GM18519 (cell line): Measurements from ENCODE around the gene ELK3.

Source experiments
- ATAC-seq: cut with Tn5 transposase; IDR thresholded peaks from one replicate; pipeline ENCODE4 v1.9.1; 2021; ENCODE audit warnings: mild to moderate bottlenecking, moderate library complexity; ENCODE audit not compliant: unreplicated experiment, low FRiP score

ELK3 gene

DNA sequence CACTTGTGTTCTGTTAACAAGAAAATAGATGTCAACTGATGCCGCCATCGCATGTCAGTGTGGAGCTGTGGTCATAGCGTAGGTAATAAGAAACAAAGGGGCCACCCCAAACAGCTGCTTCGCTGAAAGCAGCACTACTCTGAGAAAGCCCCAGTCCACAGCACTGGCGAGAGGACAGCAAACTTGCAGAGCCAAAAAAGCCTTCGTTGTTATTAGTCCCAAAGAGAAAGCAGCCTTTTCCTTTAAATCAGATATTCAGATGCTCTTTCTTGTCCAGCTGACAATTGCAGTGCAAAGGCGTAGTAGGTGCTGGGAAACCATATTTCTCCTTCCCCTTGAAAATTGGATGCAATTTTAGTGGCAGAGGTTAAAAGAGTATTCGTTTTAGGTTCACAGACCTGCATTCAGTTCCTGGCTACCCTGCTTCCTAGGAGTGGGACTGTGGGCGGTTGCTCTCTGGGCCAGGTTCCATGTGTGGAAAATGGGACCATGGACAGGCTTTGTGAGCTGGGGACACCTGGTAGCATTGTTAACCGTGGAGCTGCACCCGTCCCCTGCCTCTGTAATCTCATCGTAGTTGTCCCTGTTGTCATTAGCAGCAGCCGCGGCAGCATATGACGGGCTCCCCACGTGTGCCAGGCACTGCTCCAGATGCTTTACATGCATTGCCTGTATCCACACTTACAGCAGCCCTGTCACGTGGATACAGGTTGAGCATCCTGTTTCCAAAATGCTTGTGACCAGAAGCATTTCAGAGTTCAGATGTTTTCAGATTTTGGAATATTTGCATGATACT, 54.2 kb downstream of the ELK3 start:
- ATAC-seq, result no peak

DNA sequence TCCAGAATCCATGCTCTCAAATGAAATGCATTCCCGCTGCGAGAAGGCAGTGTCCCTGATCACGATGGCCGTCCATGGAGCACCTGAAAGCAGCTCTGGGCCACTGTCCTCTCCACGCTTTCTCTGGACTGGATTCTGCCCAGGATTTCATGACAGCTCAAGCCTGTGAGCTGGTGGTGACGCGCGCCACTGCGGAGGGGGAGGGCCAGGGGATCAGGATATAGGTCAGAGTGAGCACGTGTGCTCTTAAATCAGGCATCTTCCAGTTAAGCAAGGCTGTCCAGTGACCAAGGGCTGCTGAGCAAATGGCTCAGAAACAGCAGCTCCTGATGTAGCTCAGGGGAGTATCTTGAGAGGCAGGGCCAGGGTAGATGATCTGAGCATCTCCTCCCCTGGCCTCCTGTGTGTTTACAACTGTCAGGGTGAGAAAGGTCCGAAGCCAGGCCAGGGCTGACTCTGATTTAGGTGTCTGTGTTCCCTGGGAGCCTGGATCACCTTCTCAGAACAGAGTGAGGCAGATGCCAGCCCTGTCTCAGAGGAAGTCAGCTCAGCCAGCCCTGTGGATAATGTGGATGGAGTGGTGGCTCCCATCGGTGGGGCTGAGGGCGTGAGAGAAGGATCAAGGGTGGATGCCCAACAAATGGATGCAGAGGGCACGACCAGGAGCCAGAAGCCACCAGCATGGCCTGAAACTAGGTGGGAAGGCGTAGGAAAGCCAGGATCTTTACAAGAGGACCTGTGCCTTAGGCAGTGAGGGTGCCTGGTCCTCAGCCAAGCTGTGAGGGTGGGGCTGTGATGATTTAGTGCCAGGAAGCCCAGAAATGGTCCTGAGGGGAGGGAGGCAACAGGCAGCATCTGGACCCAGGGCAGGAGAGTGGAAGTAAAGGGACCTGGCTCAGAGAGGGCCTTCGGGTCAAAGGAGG, 55.3 kb downstream of the ELK3 start:
- no peak for ATAC-seq

DNA sequence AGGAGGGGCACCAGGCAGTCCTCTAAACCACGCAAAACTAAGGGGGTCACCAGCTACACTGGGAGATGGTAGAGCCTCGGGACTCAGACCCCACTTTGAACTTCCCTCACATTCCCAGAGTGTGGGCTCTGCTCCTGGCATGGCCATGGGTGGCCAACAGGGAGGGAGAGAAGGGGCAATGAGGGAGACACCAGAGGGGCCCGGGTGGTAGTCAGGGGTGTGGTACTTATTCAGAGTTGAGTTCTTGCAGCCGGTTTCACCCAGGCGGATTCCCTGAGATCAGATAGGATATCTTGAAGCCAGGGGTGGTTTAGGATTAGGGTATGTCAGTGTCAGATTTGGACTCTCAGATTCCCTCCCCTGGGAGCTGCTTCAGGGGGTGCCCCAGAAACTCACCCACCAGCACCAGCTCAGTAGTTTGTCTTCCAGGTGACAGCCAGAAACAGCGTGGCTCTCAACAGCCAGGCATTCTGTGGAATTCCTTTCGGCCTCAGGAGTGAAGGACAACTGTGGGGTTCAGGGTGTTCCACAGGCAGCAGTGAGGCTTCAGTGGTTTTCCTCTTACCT, 56.0 kb downstream of the ELK3 start:
- ATAC-seq, result no peak

DNA sequence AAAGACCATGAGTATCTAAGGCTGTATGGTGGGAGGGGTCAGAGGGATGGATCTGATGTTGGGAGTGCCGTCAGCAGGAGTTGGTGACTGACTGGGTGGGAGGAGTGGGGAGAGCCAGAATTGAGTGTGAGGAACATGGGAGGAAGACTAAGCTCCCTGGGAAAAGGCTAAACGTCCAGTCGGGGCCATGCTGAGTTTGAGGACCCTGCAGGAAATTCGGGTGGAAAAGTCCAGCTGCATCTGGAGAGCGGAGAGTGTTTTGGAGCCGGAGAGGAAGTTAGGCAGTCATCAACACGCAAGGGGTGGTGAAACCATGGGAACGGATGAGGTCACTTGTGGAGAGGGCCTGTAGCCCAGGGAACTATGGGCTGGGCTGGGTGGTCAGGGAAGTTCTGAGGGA, 60.9 kb downstream of the ELK3 start:
- ATAC-seq, result no peak

DNA sequence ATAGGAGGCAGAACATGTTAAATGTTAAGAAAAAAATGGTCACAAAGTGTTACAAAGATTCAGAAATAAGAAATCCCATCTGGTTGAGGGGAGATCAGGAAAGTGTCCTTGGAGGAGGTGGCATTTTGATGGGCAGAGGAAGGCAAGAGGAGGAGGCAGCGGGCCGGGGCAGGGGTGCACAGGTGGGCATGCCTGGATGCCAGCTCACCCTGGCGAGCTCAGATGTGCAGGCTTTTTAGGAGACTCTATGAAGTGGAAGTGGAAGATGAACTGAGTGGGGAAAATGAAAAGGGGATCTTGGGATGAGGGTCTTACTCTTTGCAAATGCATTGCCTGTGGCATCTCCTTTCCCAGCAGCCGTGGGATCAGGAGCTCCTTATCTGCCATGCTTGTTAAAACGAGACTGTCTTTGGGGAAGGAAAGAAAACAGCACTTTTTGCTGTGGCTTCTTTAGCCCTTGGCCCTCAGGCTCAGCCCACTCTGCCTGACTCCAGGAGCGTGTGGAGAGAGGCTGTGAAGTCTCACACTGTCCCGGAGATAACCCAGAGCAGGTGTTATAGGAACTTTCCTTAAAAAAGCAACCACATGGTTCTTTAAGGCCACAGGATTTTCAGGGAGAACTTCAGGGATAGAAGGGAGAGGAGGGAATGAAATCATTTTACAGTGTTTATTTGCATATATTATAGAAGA, 62.6 kb downstream of the ELK3 start:
- ATAC-seq, result no peak

DNA sequence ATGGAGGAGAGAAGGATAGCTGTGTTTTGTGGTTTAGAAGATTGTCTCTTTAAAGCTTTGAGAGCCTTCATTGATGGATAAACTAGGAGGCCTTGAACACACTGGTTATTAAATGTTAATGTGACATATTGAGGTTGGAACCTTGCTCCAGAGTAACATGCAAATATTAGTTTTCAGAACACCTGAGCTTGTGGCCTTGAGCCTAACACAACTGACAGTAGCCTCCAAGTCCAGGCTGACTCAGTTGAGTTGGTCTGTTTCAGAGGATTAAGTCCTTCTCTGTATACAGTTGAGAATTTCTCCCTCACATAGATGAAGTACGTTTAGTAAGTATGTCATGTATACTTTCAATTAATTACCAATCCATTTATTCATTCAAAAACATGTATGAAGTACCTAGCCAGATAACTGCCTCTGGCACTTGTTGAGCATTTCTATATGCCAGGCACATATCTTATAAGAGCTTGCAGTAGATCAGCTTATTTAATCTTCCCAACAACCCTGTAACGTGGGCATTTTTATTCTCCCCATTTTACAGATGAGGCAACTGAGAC, 63.5 kb downstream of the ELK3 start:
- ATAC-seq, result no peak

DNA sequence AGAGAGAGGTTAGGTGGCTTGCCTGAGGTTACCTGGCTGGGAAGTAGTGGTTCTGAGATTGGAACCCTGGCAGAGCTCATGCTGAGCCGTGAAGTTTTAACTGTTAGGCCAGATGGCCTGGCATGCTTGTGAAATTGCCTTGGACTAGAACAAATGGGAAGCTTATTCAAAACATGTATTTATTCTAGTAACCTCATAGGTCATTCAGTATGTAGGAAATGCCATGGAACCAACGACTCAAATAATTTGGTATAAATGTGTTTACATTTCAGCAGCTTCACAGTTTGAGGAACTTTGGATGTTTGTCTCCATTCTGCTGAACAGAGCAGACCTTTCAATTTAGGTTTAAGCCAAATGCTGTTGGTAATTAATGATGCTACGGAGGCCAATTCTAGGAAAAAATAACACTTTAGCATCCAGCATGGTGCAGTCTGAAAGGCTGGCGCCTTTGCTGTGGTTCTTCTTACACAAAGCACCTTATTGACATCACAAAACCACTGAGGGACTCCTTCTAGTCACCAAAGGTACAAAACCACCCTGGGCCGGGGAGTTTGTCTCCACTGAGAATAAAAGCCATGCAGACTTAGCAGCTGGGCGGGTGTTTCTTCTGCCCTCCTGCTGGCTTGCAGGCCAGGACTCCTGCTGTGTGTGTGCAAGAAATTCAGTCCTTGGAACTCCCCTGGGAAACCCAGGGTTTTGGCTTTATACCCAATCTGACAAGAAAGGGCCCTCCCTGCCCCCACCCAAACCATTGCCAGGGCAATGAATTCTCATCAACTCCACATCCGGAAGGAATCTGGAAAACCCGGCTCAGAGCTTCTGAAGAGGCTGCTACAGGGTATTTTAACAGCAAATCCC, 64.2 kb downstream of the ELK3 start:
- no peak for ATAC-seq

DNA sequence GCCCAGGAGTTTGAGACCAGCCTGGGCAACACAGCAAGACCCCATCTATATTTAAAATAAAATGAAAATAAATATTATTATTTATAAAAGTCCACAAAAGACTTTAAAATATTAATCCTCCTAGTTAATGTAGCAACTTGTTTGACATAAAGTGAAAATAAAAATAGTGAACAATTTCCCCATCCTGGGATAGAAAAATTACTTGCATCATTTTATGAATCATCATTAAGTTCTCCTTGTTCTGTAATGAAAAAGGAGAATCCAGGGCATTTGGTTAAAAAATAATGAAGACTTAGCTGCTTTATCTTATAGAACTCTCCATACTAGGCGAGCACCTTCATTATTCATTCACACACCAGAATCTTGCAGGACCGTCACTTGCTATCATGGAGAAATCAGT, 66.1 kb downstream of the ELK3 start:
- no peak for ATAC-seq

DNA sequence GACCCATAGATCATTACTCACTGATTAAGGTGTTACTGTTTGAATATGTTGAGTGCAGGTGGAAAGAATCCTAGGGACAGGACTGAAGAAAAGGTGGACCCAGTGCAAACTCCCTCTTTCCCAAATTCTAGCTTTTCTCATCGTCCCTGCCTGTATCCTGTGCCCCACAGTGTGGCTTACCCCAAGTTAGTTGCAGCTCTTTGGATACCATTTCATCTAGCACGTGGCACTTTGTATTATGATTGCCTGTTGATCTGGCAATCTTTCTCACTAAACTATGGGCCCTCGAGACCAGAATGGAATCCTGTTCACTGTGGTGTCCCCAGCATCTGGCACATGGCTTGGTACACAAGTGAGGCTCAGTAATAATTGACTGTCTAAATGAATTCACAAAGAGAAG, 66.5 kb downstream of the ELK3 start:
- ATAC-seq, result no peak

DNA sequence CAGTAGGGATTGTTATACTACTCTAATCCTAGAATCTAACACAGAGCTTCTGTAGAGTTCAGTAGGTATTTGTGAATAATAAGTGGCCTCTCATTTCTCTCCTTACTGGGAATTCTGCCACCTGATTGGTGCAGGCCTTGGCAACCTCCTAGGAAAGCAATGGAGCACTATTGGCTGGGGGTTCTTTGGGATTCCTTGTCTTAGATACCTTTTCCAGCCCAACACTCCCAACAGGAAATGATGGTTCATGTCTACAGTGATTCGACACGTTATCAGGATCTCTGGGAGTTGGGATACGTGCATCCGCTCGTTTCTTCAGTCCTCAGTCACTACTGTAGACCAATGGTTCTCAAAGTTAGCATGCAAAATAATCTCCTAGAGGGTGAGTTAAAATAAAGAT, 67.4 kb downstream of the ELK3 start:
- no peak for ATAC-seq

DNA sequence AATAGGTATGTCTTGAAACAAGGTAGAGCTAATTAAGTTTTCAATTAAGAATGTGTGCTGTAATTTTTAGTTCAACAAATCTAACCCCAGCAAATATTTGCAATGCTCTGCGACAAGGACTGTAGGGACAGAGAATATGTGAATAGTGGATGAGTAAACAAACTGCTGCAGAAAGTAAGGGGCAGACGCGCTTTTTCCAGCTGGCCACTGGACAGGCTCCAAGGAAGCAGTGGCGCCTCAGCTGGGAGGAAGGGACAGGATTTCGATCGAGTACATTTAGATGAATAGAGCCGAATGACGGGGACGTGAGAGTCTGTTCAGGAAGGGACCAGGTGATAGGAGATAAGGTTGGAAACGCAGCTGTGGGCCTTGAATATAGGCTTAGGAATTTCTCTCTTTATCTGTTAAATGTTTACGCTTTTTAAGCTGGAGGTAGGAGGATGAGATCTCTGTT, 69.3 kb downstream of the ELK3 start:
- no peak for ATAC-seq

DNA sequence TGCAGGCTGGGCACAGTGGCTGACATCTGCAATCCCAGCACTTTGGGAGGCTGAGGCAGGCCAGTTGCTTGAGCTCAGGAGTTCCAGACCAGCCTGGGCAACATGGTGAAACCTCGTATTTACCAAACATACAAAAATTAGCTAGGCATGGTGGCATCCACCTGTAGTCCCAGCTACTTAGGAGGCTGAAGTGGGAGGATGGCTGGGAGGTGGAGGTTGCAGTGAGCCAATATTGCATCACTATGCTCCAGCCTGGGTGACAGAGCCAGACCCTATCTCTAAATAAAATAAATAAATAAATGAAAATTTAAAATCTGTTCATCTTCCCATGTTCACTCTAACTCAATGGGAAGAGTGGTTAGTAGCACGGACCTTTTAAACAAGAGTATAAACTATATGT, 71.2 kb downstream of the ELK3 start:
- no peak for ATAC-seq

DNA sequence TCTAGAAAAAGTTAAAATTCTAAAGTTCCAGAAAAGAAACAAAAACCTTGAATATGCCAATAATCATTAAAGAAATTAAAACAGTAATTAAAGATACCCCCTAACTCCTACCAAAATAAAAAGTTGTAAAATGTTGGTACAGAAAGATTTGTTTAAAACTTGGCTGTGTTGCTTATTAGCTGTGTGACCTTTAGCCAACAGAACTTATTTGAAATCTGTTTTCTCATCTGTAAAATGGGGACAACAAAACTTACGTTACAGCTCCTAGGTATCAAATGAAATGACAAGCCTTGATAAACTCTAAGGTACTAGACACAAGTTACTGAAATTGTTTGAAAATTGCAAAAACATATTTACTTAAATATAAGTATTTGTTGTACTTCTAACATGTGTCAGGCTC, 71.7 kb downstream of the ELK3 start:
- no peak for ATAC-seq

DNA sequence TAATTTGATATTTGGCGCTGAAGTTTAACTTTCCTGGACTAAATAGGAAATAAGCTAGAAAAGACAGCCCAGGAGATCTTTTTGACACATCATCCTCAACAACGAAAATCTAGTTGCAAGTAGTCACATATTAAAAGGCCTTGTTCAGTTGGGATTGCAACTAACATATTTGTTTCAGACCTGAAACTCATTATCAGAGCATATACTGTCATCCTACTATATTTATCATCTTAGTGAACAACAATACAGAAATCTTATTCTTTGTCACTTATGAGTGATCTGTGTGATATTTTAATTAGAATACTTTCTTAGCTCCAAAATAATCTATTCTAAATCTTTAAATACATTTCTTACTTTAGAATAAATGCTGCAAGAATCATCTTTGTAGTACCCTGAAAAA, 72.1 kb downstream of the ELK3 start:
- no peak for ATAC-seq

DNA sequence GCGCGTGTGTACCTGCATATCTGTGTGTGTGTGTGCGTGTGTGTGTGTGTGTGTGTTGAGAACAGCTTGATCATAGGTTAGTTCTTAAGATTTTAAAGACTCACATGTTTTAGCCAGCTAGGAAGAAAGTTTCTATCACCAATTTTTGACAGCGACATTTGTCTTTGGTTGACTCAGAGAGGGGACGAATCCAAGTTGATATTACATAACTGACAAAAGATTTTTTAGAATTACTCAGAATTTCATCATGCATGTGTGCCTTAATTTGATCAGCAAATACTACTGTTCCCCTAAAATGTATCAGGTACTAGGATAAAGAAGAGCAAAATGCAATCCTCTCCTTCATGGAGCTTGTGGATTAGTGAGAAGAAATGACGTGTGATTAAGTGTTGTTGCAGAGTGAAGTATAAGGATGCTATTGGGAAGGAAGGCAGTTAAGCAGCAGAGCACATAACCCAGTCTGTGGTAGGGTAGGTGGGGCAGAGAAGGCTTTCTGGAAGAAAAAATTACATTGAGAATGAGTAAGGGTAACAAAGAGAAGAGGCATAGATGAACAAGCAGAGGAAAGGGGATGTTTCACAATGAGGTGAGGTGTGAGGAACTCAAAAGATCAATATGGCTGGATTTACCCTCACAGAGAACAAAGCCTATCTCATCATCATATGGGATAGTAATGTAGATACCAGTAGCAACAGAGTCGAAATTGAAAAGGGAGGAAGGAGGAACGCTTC, 77.5 kb downstream of the ELK3 start:
- no peak for ATAC-seq

DNA sequence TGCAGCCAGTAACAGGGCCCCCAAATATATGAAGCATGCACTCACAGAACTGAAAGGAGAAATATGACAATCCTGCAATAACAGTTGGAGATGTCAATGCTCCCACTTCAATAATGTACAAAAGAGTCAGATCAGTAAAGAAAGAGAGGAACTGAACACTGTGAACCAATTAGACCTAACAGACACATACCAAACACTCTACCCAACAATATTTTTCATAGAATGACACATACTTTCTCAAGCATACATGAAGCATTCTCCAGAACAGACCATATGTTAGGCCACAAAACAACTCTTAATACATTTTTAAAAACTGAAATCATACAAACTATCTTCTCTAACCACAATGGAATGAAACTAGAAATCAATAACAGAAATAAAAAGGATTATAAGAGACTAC, 80.2 kb downstream of the ELK3 start:
- no peak for ATAC-seq

DNA sequence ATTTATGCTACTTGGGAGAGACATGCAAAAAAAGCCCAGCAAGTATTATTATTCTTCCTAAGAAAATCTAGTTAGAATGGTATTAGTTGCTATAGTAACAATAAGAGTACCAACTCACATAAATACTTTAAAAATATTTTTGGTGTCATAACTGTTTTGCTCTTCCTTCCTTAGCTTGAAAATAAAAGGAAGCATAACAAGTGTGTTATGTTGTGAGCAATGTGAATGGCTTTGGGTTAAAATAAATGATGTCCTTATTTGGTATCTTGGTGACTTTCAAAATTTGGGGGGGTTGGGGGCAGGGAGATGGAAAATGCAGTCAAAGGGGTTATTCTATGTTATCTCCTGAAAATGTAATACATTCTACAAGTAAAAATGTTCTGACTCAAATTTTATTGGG, 91.0 kb downstream of the ELK3 start:
- no peak for ATAC-seq

DNA sequence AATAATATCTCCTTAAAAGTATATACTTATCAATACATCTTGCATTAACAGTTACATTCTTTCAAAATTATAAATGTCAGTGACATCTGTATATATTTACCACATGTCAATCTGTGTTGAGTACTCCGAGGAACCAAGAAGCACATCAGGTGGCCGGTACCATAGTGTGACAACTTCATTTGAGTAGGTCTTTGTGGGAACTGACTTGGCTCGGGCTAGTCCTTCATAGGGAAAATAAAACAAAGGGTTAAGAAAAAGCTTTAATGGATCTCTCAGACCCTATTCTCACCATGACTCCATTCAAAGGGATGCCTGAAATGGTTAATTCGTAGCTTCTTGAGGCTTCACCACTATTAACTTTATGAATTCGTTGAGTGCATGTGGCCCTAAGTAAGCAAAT, 94.9 kb downstream of the ELK3 start:
- ATAC-seq, result no peak

DNA sequence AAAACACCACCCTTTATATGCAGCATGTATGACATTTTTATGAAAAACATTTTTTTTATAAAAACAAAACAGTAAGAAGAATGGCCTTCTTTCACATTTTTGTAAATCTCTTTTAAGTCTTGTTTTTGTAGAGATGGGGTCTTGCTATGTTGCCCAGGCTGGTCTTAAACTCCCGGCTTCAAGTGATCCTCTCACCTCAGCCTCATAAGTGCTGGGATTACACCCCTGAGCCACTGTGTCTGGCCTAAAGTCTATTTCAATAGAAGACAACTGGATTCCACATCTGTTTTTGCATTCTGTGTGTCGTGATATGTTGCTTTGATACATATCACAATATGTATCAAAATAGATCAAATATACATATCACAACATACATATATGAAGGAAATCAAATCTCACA, 98.9 kb downstream of the ELK3 start:
- no peak for ATAC-seq
